ENCODE data around the gene IL4.

GRCh38 chr5:132666310-132667123, 7.3 kb upstream of the IL4 start:
- TF ChIP-seq CTCF (IDR thresholded peaks at IDR 0.05; ENCODE audit: insufficient read depth, low read length, poor library complexity, severe bottlenecking) (no peak), EZH2phosphoT487 (conservative IDR thresholded peaks at IDR 0.05; ENCODE audit: low read length) (no peak)

Data from SU-DHL-6 (cell line).